Omental fat pad (tissue), 4 donors: ENCODE measurements around the gene ARHGAP26. TPM values are rescaled to one million over a fixed set of nuclear protein-coding genes. Genes with fewer than 3 reads are reported as not detected.

Experiments used
- ATAC-seq: fragments of 150-250 bp; one replicate; pipeline ENCODE4 v1.9.1; 2016; ENCODE audit warnings: mild to moderate bottlenecking, moderate library complexity; ENCODE audit not compliant: low FRiP score
- DNase-seq: peaks from one replicate; pipeline ENCODE4 v3.0.0-alpha.2; 2019; ENCODE audit warnings: low spot score
- total RNA-seq, 4 donors: library from RNA; depleted of rRNA; stranded (reverse); fragments of >200 nt; gene quantifications; one replicate each; pipeline ENCODE4 v1.1.0, GENCODE V29; 2016
- TF ChIP-seq, protein P1 (sequence below), 3 donors: fragments of 450-650 bp; IDR thresholded peaks; one replicate each; pipeline ENCODE4 v1.5.1; 2016 to 2017; ENCODE audit warnings: antibody characterized with exemption in 3 of 3, mild to moderate bottlenecking in 3 of 3, moderate library complexity in 2 of 3

The ARHGAP26 gene
- total RNA-seq, 4 donors from 2014 or later = 40.4 to 134 (median 63.6) TPM

DNA sequence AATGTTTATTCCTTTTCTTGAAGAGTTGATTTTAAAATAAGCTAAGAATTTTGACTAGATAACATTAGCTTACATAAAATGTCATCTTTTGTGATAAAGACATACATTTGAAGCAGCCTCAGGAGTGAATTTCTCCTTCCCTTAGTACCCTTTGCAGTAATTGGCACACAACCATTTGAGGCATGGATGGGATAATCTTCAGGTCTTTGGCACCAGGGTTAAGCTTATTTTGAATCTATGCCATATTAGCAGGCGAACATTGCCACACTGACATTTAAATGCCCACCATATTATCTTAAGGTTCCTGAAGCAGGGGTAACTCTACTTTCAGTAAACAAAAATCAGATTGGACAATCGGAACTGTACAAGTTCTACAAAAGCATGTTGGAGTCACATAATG, 507.4 kb downstream of the ARHGAP26 start:
- TF ChIP-seq, protein P1, sequence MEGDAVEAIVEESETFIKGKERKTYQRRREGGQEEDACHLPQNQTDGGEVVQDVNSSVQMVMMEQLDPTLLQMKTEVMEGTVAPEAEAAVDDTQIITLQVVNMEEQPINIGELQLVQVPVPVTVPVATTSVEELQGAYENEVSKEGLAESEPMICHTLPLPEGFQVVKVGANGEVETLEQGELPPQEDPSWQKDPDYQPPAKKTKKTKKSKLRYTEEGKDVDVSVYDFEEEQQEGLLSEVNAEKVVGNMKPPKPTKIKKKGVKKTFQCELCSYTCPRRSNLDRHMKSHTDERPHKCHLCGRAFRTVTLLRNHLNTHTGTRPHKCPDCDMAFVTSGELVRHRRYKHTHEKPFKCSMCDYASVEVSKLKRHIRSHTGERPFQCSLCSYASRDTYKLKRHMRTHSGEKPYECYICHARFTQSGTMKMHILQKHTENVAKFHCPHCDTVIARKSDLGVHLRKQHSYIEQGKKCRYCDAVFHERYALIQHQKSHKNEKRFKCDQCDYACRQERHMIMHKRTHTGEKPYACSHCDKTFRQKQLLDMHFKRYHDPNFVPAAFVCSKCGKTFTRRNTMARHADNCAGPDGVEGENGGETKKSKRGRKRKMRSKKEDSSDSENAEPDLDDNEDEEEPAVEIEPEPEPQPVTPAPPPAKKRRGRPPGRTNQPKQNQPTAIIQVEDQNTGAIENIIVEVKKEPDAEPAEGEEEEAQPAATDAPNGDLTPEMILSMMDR (IDR thresholded peaks at IDR 0.05) = no peak
- ATAC-seq (no peak), DNase-seq (no peak)

Other genes with a start within 250 kb of the ARHGAP26 start
- 10 to 100 TPM in 3 of 4 donors, 1 to 10 TPM in 1; 2.2 to 43.1 (median 34.3) TPM for gene FGF1, start 84.3 kb upstream of the ARHGAP26 start, total RNA-seq